Lung (tissue), 12 donors: ENCODE measurements around the gene IL3. TPM values are rescaled to one million over a fixed set of nuclear protein-coding genes. Genes with fewer than 3 reads are reported as not detected.
A peak's percentile ranks its signal among the peaks of the same experiment; 100 is the strongest.

Source experiments
- ATAC-seq: fragments of 200-7000 bp; cut with Tn5 transposase; one replicate; pipeline ENCODE4 v1.9.1; 2020; ENCODE audit warnings: moderate number of reproducible peaks; ENCODE audit not compliant: insufficient read depth, low FRiP score
- DNase-seq, 3 donors: peaks; one replicate each; pipeline ENCODE4 v3.0.0-alpha.2; 2013 to 2017
- H3K27ac ChIP-seq, 2 donors: one replicate each; pipeline ENCODE4 v1.5.1; 2013; ENCODE audit warnings: mild to moderate bottlenecking in 2 of 2, moderate library complexity in 2 of 2, control low read depth in 1 of 2, inconsistent platforms in 1 of 2, low read depth in 1 of 2, low read length in 1 of 2
- H3K27me3 ChIP-seq, 3 donors: one replicate each; pipeline ENCODE4 v1.5.1; 2013; ENCODE audit warnings: low read length in 2 of 3; ENCODE audit not compliant: control insufficient read depth in 3 of 3, insufficient read depth in 3 of 3
- H3K36me3 ChIP-seq, 4 donors: one replicate each; pipeline ENCODE4 v1.5.1; 2013; ENCODE audit warnings: low read length in 4 of 4, mild to moderate bottlenecking in 1 of 4, moderate library complexity in 1 of 4; ENCODE audit not compliant: control insufficient read depth in 4 of 4, insufficient read depth in 4 of 4
- H3K4me1 ChIP-seq, 5 donors: one replicate each; pipeline ENCODE4 v1.5.1; 2013; ENCODE audit warnings: low read length in 5 of 5, mild to moderate bottlenecking in 2 of 5, moderate library complexity in 1 of 5; ENCODE audit not compliant: control insufficient read depth in 5 of 5, insufficient read depth in 5 of 5
- H3K4me3 ChIP-seq: one replicate; pipeline ENCODE4 v1.5.1; 2013; ENCODE audit warnings: mild to moderate bottlenecking, control low read depth, moderate library complexity
- H3K9ac ChIP-seq, 2 donors: one replicate each; pipeline ENCODE4 v1.5.1; 2013; ENCODE audit warnings: low read length in 2 of 2, control low read depth in 1 of 2; ENCODE audit not compliant: insufficient read depth in 1 of 2
- H3K9me3 ChIP-seq, 4 donors: one replicate each; pipeline ENCODE4 v1.5.1; 2013; ENCODE audit warnings: low read length in 3 of 4, mild to moderate bottlenecking in 1 of 4, moderate library complexity in 1 of 4; ENCODE audit not compliant: control insufficient read depth in 4 of 4, insufficient read depth in 3 of 4
- CTCF ChIP-seq: IDR thresholded peaks from 2 replicates; pipeline ENCODE4 v1.5.1; 2012; ENCODE audit warnings: mild to moderate bottlenecking; ENCODE audit errors: control extremely low read depth, extremely low read depth
- WGBS, 2 donors: extraction: QIAGEN DNeasy Blood & Tissue Kit; methylation state at CpG; one replicate each; pipeline ENCODE4 v1.1.7; 2013; 5-methylcytosine and 5-hydroxymethylcytosine counted together
- polyA plus RNA-seq, 2 donors: library from polyadenylated mRNA; stranded (reverse); fragments of 200-250 nt; gene quantifications; one replicate each; pipeline ENCODE4 v1.2.1, GENCODE V29; 2013
- total RNA-seq, 2 donors: library from RNA; depleted of rRNA in 1 of 2; stranded (reverse); fragments of >200 nt in 1 of 2; gene quantifications; one replicate each; pipeline ENCODE4 v1.2.1, GENCODE V29; 2014 to 2021
- donor health status: control.
- donor health status: control.
- donor health status: Bipolar disorder and iron deficiency.
- donor health status: healthy.
- donor health status: DM: yes; HTN: yes; CAD: no.

The IL3 gene
- total and polyA plus RNA-seq, 4 donors = not detected

GRCh38 chr5:132058646-132059042 lies 1.8 kb upstream of the IL3 start:
- 87 to 92% methylated on average over 7 of the region's 7 CpGs for WGBS, 2 donors
- DNase-seq (peak in 1 of 3 donors; percentile 9), ATAC-seq (no peak)
- Histone ChIP-seq H3K4me3 (no peak overlapping the region), H3K9ac (no peak overlapping the region), H3K4me1 (no peaks in the 10 kb centered on the region), H3K36me3 (no peaks in the 10 kb centered on the region), H3K9me3 (no peaks in the 10 kb centered on the region), H3K27ac (no peak overlapping the region), H3K27me3 (no peaks in the 10 kb centered on the region)
- TF ChIP-seq CTCF = no peak

- H3K4me3 ChIP-seq = no peak overlapping the region
- no peaks in the 10 kb centered on the region for H3K36me3 ChIP-seq
- H3K27me3 ChIP-seq = no peaks in the 10 kb centered on the region
- no peak for TF ChIP-seq CTCF
- H3K9me3 ChIP-seq = no peaks in the 10 kb centered on the region
- ATAC-seq (no peak), DNase-seq (peak in 1 of 3 donors; percentile 9)
- H3K27ac ChIP-seq = no peak overlapping the region
- WGBS, 2 donors = 82 to 90% methylated on average over 9 of the region's 9 CpGs
- no peaks in the 10 kb centered on the region for H3K4me1 ChIP-seq
- no peak overlapping the region for H3K9ac ChIP-seq
These were observed 1.3 kb upstream of the IL3 start for GRCh38 chr5:132059043-132059695.

- H3K9ac ChIP-seq = no peak overlapping the region
- H3K27ac ChIP-seq = no peak overlapping the region
- H3K36me3 ChIP-seq = no peaks in the 10 kb centered on the region
- peak in 1 of 3 donors; percentile 4 for DNase-seq
- H3K27me3 ChIP-seq = no peaks in the 10 kb centered on the region
- no peak for ATAC-seq
- TF ChIP-seq CTCF = no peak
- 91 to 92% methylated on average over 13 of the region's 13 CpGs for WGBS, 2 donors
- no peak overlapping the region for H3K4me3 ChIP-seq
- H3K9me3 ChIP-seq = no peaks in the 10 kb centered on the region
- no peaks in the 10 kb centered on the region for H3K4me1 ChIP-seq
These were observed 557 bp upstream of the IL3 start for GRCh38 chr5:132059696-132060500.
